ENCODE results near the gene PUSL1.

Gene PUSL1

GRCh38 chr1:1308756-1309250 lies 406 bp downstream of the PUSL1 start:
- no peak for DNase-seq (ENCODE audit: extremely low read depth, insufficient read length)
- TF ChIP-seq, protein P1, sequence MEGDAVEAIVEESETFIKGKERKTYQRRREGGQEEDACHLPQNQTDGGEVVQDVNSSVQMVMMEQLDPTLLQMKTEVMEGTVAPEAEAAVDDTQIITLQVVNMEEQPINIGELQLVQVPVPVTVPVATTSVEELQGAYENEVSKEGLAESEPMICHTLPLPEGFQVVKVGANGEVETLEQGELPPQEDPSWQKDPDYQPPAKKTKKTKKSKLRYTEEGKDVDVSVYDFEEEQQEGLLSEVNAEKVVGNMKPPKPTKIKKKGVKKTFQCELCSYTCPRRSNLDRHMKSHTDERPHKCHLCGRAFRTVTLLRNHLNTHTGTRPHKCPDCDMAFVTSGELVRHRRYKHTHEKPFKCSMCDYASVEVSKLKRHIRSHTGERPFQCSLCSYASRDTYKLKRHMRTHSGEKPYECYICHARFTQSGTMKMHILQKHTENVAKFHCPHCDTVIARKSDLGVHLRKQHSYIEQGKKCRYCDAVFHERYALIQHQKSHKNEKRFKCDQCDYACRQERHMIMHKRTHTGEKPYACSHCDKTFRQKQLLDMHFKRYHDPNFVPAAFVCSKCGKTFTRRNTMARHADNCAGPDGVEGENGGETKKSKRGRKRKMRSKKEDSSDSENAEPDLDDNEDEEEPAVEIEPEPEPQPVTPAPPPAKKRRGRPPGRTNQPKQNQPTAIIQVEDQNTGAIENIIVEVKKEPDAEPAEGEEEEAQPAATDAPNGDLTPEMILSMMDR (IDR thresholded peaks at IDR 0.05; ENCODE audit: insufficient read depth, low read length, poor library complexity, severe bottlenecking), result no peak
- Histone ChIP-seq H3K4me3 (replicated peaks; ENCODE audit: low read depth, low read length) (peak overlapping the region; percentile 87), H3K27me3 (replicated peaks; ENCODE audit: control insufficient read depth, insufficient read depth, low read length) (no peaks in the 10 kb centered on the region), H3K36me3 (ENCODE audit: control insufficient read depth, insufficient read depth, low read length) (peaks cover 22% of the 10 kb centered on the region)

- no peak for DNase-seq (ENCODE audit: extremely low read depth, insufficient read length)
- Histone ChIP-seq H3K27me3 (replicated peaks; ENCODE audit: control insufficient read depth, insufficient read depth, low read length) (no peaks in the 10 kb centered on the region), H3K4me3 (replicated peaks; ENCODE audit: low read depth, low read length) (peak overlapping the region; percentile 87), H3K36me3 (ENCODE audit: control insufficient read depth, insufficient read depth, low read length) (peaks cover 24% of the 10 kb centered on the region)
- TF ChIP-seq, protein P1 (IDR thresholded peaks at IDR 0.05; ENCODE audit: insufficient read depth, low read length, poor library complexity, severe bottlenecking), result no peak
Observed at GRCh38 chr1:1309251-1310108, 1.1 kb downstream of the PUSL1 start.

DNA sequence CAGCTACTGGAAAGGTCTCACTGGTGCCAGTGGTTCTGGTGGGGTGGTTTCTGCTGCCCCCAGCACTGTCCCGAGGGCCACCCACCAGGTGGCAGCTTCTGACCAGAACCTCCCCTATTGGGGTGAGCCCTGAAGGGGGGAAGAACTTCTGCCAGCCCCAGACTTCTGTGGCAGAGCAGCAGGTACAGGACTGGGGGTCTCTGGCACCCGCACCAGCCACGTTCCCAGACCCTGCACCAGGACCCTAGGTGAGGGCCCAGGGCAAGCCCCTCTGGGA lies 1.6 kb downstream of the PUSL1 start:
- Histone ChIP-seq H3K36me3 (ENCODE audit: control insufficient read depth, insufficient read depth, low read length) (peaks cover 27% of the 10 kb centered on the region), H3K4me3 (replicated peaks; ENCODE audit: low read depth, low read length) (no peak overlapping the region; the same call in 1 of the 2 replicates)

DNA sequence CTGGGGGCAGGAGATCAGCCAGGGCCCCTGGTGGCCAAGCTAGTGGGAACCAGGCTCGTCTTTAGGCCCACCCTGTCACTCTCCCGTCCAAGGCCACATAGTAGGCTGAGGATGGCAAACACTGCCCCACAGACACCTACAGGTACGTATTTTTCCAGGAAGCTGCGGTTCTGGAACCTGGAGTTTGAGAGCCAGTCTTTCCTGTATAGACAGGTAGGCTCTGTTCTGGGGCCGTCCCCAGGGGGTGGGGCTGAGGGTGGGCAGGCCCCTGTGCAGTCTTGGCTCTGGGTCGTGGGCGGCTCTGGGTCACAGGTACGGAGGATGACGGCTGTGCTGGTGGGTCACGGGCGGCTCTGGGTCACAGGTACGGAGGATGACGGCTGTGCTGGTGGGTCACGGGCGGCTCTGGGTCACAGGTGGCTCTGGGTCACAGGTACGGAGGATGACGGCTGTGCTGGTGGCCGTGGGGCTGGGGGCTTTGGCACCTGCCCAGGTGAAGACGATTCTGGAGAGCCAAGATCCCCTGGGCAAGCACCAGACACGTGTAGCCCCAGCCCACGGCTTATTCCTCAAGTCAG lies 2.2 kb downstream of the PUSL1 start:
- Histone ChIP-seq H3K36me3 (ENCODE audit: control insufficient read depth, insufficient read depth, low read length) (peaks cover 28% of the 10 kb centered on the region), H3K27me3 (replicated peaks; ENCODE audit: control insufficient read depth, insufficient read depth, low read length) (no peaks in the 10 kb centered on the region), H3K4me3 (replicated peaks; ENCODE audit: low read depth, low read length) (no peak overlapping the region)
- no peak for DNase-seq (ENCODE audit: extremely low read depth, insufficient read length)
- TF ChIP-seq, protein P1 (IDR thresholded peaks at IDR 0.05; ENCODE audit: insufficient read depth, low read length, poor library complexity, severe bottlenecking), result no peak

More for the DNA sequence above, 1.6 kb downstream of the PUSL1 start:
- H3K27me3 ChIP-seq (replicated peaks; ENCODE audit: control insufficient read depth, insufficient read depth, low read length), result no peaks in the 10 kb centered on the region
- TF ChIP-seq, protein P1 (IDR thresholded peaks at IDR 0.05; ENCODE audit: insufficient read depth, low read length, poor library complexity, severe bottlenecking), result no peak
- no peak for DNase-seq (ENCODE audit: extremely low read depth, insufficient read length)

GRCh38 chr1:1311107-1312104 lies 3.0 kb downstream of the PUSL1 start:
- Histone ChIP-seq H3K4me3 (replicated peaks; ENCODE audit: low read depth, low read length) (no peak overlapping the region), H3K36me3 (ENCODE audit: control insufficient read depth, insufficient read depth, low read length) (peaks cover 28% of the 10 kb centered on the region), H3K27me3 (replicated peaks; ENCODE audit: control insufficient read depth, insufficient read depth, low read length) (no peaks in the 10 kb centered on the region)
- TF ChIP-seq, protein P1 (IDR thresholded peaks at IDR 0.05; ENCODE audit: insufficient read depth, low read length, poor library complexity, severe bottlenecking), result no peak
- DNase-seq (ENCODE audit: extremely low read depth, insufficient read length), result no peak

All from GM06990 (cell line).